Sigmoid colon (tissue), 4 donors: ENCODE data around the gene KATNAL2.

Experiments
- EP300 ChIP-seq, 4 donors: sonication (generic); formaldehyde crosslinking; IDR thresholded peaks; one replicate each; pipeline ENCODE4 v1.6.1; 2017; ENCODE audit warnings: antibody characterized with exemption in 4 of 4
- POLR2A ChIP-seq, 2 donors: fragments of 450-650 bp; IDR thresholded peaks; one replicate each; pipeline ENCODE4 v1.6.1; 2016; ENCODE audit warnings: antibody characterized with exemption in 2 of 2, mild to moderate bottlenecking in 2 of 2, moderate library complexity in 2 of 2
- TF ChIP-seq, protein P1 (sequence below), 4 experiments: fragments of 450-650 bp in 3 of 4; fragments of 200-600 bp in 1 of 4; IDR thresholded peaks; one replicate each; pipeline ENCODE4 v1.5.1; 2016 to 2019; ENCODE audit warnings: antibody characterized with exemption in 4 of 4, mild to moderate bottlenecking in 3 of 4, moderate library complexity in 2 of 4

GRCh38 chr18:46939998-46940571 lies 22.7 kb downstream of the KATNAL2 start:
- TF ChIP-seq, protein P1, sequence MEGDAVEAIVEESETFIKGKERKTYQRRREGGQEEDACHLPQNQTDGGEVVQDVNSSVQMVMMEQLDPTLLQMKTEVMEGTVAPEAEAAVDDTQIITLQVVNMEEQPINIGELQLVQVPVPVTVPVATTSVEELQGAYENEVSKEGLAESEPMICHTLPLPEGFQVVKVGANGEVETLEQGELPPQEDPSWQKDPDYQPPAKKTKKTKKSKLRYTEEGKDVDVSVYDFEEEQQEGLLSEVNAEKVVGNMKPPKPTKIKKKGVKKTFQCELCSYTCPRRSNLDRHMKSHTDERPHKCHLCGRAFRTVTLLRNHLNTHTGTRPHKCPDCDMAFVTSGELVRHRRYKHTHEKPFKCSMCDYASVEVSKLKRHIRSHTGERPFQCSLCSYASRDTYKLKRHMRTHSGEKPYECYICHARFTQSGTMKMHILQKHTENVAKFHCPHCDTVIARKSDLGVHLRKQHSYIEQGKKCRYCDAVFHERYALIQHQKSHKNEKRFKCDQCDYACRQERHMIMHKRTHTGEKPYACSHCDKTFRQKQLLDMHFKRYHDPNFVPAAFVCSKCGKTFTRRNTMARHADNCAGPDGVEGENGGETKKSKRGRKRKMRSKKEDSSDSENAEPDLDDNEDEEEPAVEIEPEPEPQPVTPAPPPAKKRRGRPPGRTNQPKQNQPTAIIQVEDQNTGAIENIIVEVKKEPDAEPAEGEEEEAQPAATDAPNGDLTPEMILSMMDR (IDR thresholded peaks at IDR 0.05), result no peak
- TF ChIP-seq POLR2A (IDR thresholded peaks at IDR 0.05) (no peak), EP300 (IDR thresholded peaks at IDR 0.05) (no peak)
